Caco-2 (cell line): Measurements from ENCODE around the gene RNF130. TPM values are rescaled to one million over a fixed set of nuclear protein-coding genes. Genes with fewer than 3 reads are reported as not detected.
"Not testable (repeated sequence)": the region's sequence is repeated elsewhere in the genome, so short reads cannot be mapped to it uniquely, and the experiment has no call there.

Experiments used
- BruUV-seq: library from RNA; stranded (reverse); fragments of 400-500 nt; replicated peaks from 2 replicates; lab custom pipeline; 2021; lab: Mats Ljungman, UMichigan
- CTCF ChIA-PET: fragments of 300-600 bp; sonication (Branson Sonifier 250); formaldehyde crosslinking; loops from one replicate; lab custom pipeline; 2022; ENCODE audit warnings: antibody characterized with exemption; lab: Charles Lee
- POLR2A ChIA-PET: fragments of 300-600 bp; sonication (Branson Sonifier 250); formaldehyde crosslinking; loops from one replicate; lab custom pipeline; 2022; ENCODE audit warnings: antibody characterized with exemption; lab: Charles Lee
- DNase-seq, 2 experiments: peaks; one replicate each; pipeline versions ENCODE4 v3.0.0 to v3.0.0-alpha.2; 2020 to 2022
- H3K27me3 ChIP-seq: replicated peaks from 2 replicates; pipeline ENCODE4 v1.6.0; 2011; ENCODE audit warnings: low read length; ENCODE audit not compliant: control insufficient read depth, insufficient read depth
- H3K36me3 ChIP-seq: 2 replicates; pipeline ENCODE4 v1.5.1; 2011; ENCODE audit warnings: low read length; ENCODE audit not compliant: control insufficient read depth, insufficient read depth
- H3K4me1 ChIP-seq: fragments of 250-450 bp; sonication (Bioruptor Pico); 2 replicates; pipeline ENCODE4 v1.5.1; 2020; ENCODE audit warnings: mild to moderate bottlenecking
- H3K4me3 ChIP-seq: 2 replicates; pipeline ENCODE4 v1.5.1; 2011; ENCODE audit warnings: low read depth, mild to moderate bottlenecking, control low read depth, low read length
- H3K9me3 ChIP-seq: fragments of 250-450 bp; sonication (Bioruptor Pico); 2 replicates; pipeline ENCODE4 v1.5.1; 2020; ENCODE audit warnings: mild to moderate bottlenecking, moderate library complexity
- H3K27ac Mint-ChIP-seq: one replicate; pipeline ENCODE4 v1.8.0; 2022; ENCODE audit warnings: mixed read lengths; ENCODE audit not compliant: unreplicated experiment
- H3K27me3 Mint-ChIP-seq: one replicate; pipeline ENCODE4 v1.8.0; 2022; ENCODE audit warnings: mixed read lengths; ENCODE audit not compliant: insufficient read depth, unreplicated experiment
- H3K36me3 Mint-ChIP-seq: one replicate; pipeline ENCODE4 v1.8.0; 2022; ENCODE audit warnings: mild to moderate bottlenecking, mixed read lengths; ENCODE audit not compliant: insufficient read depth, unreplicated experiment
- H3K4me1 Mint-ChIP-seq: one replicate; pipeline ENCODE4 v1.8.0; 2022; ENCODE audit warnings: low read depth, mixed read lengths; ENCODE audit not compliant: unreplicated experiment
- H3K4me3 Mint-ChIP-seq: one replicate; pipeline ENCODE4 v1.8.0; 2022; ENCODE audit warnings: mild to moderate bottlenecking, moderate library complexity, mixed read lengths; ENCODE audit not compliant: unreplicated experiment
- H3K9me3 Mint-ChIP-seq: one replicate; pipeline ENCODE4 v1.8.0; 2022; ENCODE audit warnings: mixed read lengths; ENCODE audit not compliant: unreplicated experiment
- CTCF ChIP-seq, 2 experiments: fragments of 200-600 bp in 1 of 2; IDR thresholded peaks; 1 replicate in 1 of 2; 2 replicates in 1 of 2; pipeline versions ENCODE4 v1.5.1 to v1.8.0; 2011 to 2022; ENCODE audit warnings: antibody characterized with exemption in 1 of 2, control low read depth in 1 of 2, inconsistent platforms in 1 of 2, low read depth in 1 of 2, low read length in 1 of 2, mild to moderate bottlenecking in 1 of 2, moderate library complexity in 1 of 2; ENCODE audit not compliant: insufficient read depth in 1 of 2, severe bottlenecking in 1 of 2, unreplicated experiment in 1 of 2
- intact Hi-C: fragments of 100-400 bp; cut with micrococcal nuclease; formaldehyde crosslinking; loops from one replicate; pipeline ENCODE4 v1.10.0; 2022; ENCODE audit not compliant: unreplicated experiment
- total RNA-seq: library from RNA; stranded (reverse); gene quantifications from 2 replicates; pipeline ENCODE4 v1.2.3, GENCODE V29; 2022

Gene RNF130
- total RNA-seq, 1 experiment from 2014 or later: 34.5 TPM

GRCh38 chr5:180020176-180020575 is 51.4 kb downstream of the RNF130 start:
- Histone ChIP-seq H3K4me3 (no peak overlapping the region), H3K4me1 (no peaks in the 10 kb centered on the region), H3K9me3 (no peaks in the 10 kb centered on the region), H3K27me3 (no peaks in the 10 kb centered on the region), H3K36me3 (peaks cover 2% of the 10 kb centered on the region)
- Mint-ChIP-seq H3K36me3 (no peaks in the 10 kb centered on the region), H3K27ac (no peak overlapping the region), H3K4me3 (no peak overlapping the region), H3K4me1 (no peaks in the 10 kb centered on the region), H3K27me3 (no peaks in the 10 kb centered on the region), H3K9me3 (no peaks in the 10 kb centered on the region)
- TF ChIP-seq CTCF (IDR thresholded peaks at IDR 0.05; ENCODE audit: insufficient read depth in 1 of 2, low read depth in 1 of 2, low read length in 1 of 2, severe bottlenecking in 1 of 2, unreplicated experiment in 1 of 2): no peak
- DNase-seq: no peak
- ChIA-PET POLR2A (no interaction called here), CTCF (no interaction called here)
- BruUV-seq: no TSS peak
- intact Hi-C loops: no loop called here

- Mint-ChIP-seq H3K27me3 (no peaks in the 10 kb centered on the region), H3K27ac (no peak overlapping the region), H3K4me1 (no peaks in the 10 kb centered on the region), H3K4me3 (no peak overlapping the region), H3K36me3 (no peaks in the 10 kb centered on the region), H3K9me3 (no peaks in the 10 kb centered on the region)
- Histone ChIP-seq H3K4me1 (no peaks in the 10 kb centered on the region), H3K9me3 (no peaks in the 10 kb centered on the region), H3K27me3 (no peaks in the 10 kb centered on the region), H3K4me3 (no peak overlapping the region), H3K36me3 (peaks cover 1% of the 10 kb centered on the region; the same call in 1 of the 2 replicates)
- ChIA-PET POLR2A (no interaction called here), CTCF (no interaction called here)
- BruUV-seq: no TSS peak
- intact Hi-C loops: no loop called here
- no peak for TF ChIP-seq CTCF (IDR thresholded peaks at IDR 0.05; ENCODE audit: insufficient read depth in 1 of 2, low read depth in 1 of 2, low read length in 1 of 2, severe bottlenecking in 1 of 2, unreplicated experiment in 1 of 2)
- no peak for DNase-seq
Observed at GRCh38 chr5:180018347-180019060, 53.1 kb downstream of the RNF130 start.

GRCh38 chr5:180015523-180015922 is 56.0 kb downstream of the RNF130 start:
- H3K36me3 ChIP-seq, H3K4me3 Mint-ChIP-seq, CTCF ChIA-PET, H3K27me3 ChIP-seq, H3K9me3 Mint-ChIP-seq, BruUV-seq, H3K36me3 Mint-ChIP-seq, H3K4me1 ChIP-seq, H3K9me3 ChIP-seq, DNase-seq, H3K4me1 Mint-ChIP-seq, intact Hi-C loops, H3K27ac Mint-ChIP-seq, H3K4me3 ChIP-seq, POLR2A ChIA-PET, H3K27me3 Mint-ChIP-seq: not testable (repeated sequence)
